Pancreas (tissue), 10 donors: ENCODE results near the gene CDC37L1. TPM values are rescaled to one million over a fixed set of nuclear protein-coding genes. Genes with fewer than 3 reads are reported as not detected.

Experiments used
- ATAC-seq, 4 donors: fragments of 200-7000 bp; cut with Tn5 transposase; one replicate each; pipeline versions ENCODE4 v1.8.0 to v1.9.1; 2020; ENCODE audit warnings: mild to moderate bottlenecking in 4 of 4, moderate library complexity in 4 of 4
- DNase-seq, 6 donors: peaks; one replicate each; pipeline ENCODE4 v3.0.0-alpha.2; 2020
- FAIRE-seq: peaks from 2 replicates; lab custom pipeline; 2012; peaks lifted over from hg19 to GRCh38; lab: Jason Lieb, UNC
- H3K27ac ChIP-seq, 4 donors: fragments of 200-600 bp; sonication (generic); 1 replicate in 3 of 4; 2 replicates in 1 of 4; pipeline versions ENCODE4 v1.5.0 to v1.8.0; 2020
- H3K27me3 ChIP-seq, 4 donors: fragments of 200-600 bp; one replicate each; pipeline ENCODE4 v1.8.0; 2021
- H3K36me3 ChIP-seq, 3 donors: fragments of 200-600 bp; sonication (generic) in 1 of 3; one replicate each; pipeline versions ENCODE4 v1.5.0 to v1.8.0; 2020 to 2021
- H3K4me1 ChIP-seq, 3 donors: fragments of 200-600 bp; one replicate each; pipeline ENCODE4 v1.8.0; 2021
- H3K4me3 ChIP-seq, 4 donors: fragments of 200-600 bp; sonication (generic) in 2 of 4; one replicate each; pipeline versions ENCODE4 v1.5.0 to v1.8.0; 2020 to 2021
- H3K9me3 ChIP-seq, 4 donors: fragments of 200-600 bp; one replicate each; pipeline ENCODE4 v1.8.0; 2021
- CTCF ChIP-seq, 4 donors: fragments of 200-600 bp; sonication (generic) in 3 of 4; IDR thresholded peaks; one replicate each; pipeline versions ENCODE4 v1.5.0 to v1.8.0; 2021; ENCODE audit warnings: antibody characterized with exemption in 4 of 4
- WGBS, 2 donors: extraction: QIAGEN DNeasy Blood & Tissue Kit; methylation state at CpG; one replicate each; pipeline ENCODE4 v1.1.7; 2013; 5-methylcytosine and 5-hydroxymethylcytosine counted together
- intact Hi-C, 3 donors: fragments of 100-400 bp; cut with DNase I; formaldehyde crosslinking; loops; one replicate each; pipeline versions ENCODE4 v1.11.1 to v1.14.2; 2022
- polyA plus RNA-seq, 2 donors: library from polyadenylated mRNA; stranded (reverse); fragments of 200-250 nt; gene quantifications; one replicate each; pipeline ENCODE4 v1.2.3, GENCODE V29; 2013
- total RNA-seq, 6 donors: library from RNA; stranded (reverse); fragmentation: NEBNext Ultra II Directional in 4 of 6; extraction: Animal tissue kit (Norgen Biotek cat#: 25700) in 4 of 6; gene quantifications; one replicate each; pipeline versions ENCODE4 v1.2.1 to v1.2.4, GENCODE V29; 2021 to 2023
- donor health status: healthy with polysubstance abuse.
- donor health status: DM: no; HTN: no; CAD: no; lungs with moderate emphysema.
- donor health status: DM: no; HTN: no; CAD: no.
- donor health status: control.
- donor health status: control.
- donor health status: Bipolar disorder and iron deficiency.
- donor health status: DM: yes; HTN: yes; CAD: no.
- donor health status: DM: no; HTN: no; CAD: no.
- donor health status: DM: no; HTN: no; CAD: no.
- donor health status: DM: yes; HTN: yes; CAD: no.

Gene CDC37L1
- total and polyA plus RNA-seq, 8 donors: 5.4 to 13.4 (median 11.0) TPM

DNA sequence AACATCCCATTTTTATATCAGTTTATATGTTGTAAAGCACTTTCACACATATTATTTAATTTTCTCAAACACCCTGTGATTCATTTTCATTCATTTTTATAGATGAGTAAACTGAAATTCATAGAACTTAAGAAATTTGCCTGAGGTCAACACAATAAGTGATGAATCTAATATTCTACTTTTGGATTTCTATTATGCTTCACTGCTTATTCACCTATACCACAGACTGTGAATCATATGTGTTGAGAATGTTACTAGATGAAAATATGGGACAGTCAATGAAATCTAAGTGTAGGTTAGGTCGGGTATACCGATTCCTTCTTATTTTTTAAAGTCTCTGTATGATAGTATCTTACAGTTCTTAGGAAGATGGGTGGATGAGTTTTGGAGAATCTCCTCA lies 24.8 kb downstream of the CDC37L1 start:
- 90 to 98% methylated on average over 2 of the region's 2 CpGs for WGBS, 2 donors
- peak; percentile 41 for FAIRE-seq
- peaks cover 0 to 8% (median 6%) of the 10 kb centered on the region in 3 donors for H3K36me3 ChIP-seq

DNA sequence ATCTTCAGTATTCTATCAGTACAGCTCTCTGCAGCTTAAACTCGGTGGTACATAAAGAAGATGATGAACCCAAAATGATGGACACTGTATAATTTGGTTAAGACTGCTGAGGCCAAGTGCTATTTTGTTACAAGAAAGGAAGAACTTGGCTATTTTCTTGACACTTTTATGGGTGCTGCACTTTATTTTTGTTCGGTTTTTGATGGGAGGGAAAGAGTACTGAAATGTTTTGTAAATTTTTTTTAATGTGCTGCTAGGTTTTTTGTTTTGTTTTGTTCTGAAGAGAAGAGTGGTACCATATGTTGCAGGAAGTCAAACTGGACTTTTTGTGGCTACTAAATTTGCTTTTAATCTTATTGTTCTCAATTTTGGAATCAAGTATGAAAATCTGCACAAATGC lies 26.7 kb downstream of the CDC37L1 start:
- H3K27ac ChIP-seq: no peak overlapping the region
- ATAC-seq (no peak), DNase-seq (no peak), FAIRE-seq (no peak)
- 70 to 94% methylated on average over 2 of the region's 2 CpGs for WGBS, 2 donors
- no peak overlapping the region for H3K4me3 ChIP-seq
- no peak for TF ChIP-seq CTCF (IDR thresholded peaks at IDR 0.05)
- intact Hi-C loops: no loop called here
- H3K9me3 ChIP-seq: no peaks in the 10 kb centered on the region
- no peaks in the 10 kb centered on the region for H3K27me3 ChIP-seq
- peaks cover 0 to 13% (median 6%) of the 10 kb centered on the region in 3 donors for H3K36me3 ChIP-seq
- peaks cover 0 to 8% (median 7%) of the 10 kb centered on the region in 3 donors for H3K4me1 ChIP-seq

More for the DNA sequence above, 24.8 kb downstream of the CDC37L1 start:
- H3K9me3 ChIP-seq: no peaks in the 10 kb centered on the region
- H3K27me3 ChIP-seq: no peaks in the 10 kb centered on the region
- H3K4me3 ChIP-seq: no peak overlapping the region
- H3K27ac ChIP-seq: no peak overlapping the region
- peaks cover 12 to 27% (median 14%) of the 10 kb centered on the region in 3 donors for H3K4me1 ChIP-seq
- no peak for ATAC-seq
- intact Hi-C loops: no loop called here
- no peak for TF ChIP-seq CTCF (IDR thresholded peaks at IDR 0.05)
- no peak for DNase-seq

DNA sequence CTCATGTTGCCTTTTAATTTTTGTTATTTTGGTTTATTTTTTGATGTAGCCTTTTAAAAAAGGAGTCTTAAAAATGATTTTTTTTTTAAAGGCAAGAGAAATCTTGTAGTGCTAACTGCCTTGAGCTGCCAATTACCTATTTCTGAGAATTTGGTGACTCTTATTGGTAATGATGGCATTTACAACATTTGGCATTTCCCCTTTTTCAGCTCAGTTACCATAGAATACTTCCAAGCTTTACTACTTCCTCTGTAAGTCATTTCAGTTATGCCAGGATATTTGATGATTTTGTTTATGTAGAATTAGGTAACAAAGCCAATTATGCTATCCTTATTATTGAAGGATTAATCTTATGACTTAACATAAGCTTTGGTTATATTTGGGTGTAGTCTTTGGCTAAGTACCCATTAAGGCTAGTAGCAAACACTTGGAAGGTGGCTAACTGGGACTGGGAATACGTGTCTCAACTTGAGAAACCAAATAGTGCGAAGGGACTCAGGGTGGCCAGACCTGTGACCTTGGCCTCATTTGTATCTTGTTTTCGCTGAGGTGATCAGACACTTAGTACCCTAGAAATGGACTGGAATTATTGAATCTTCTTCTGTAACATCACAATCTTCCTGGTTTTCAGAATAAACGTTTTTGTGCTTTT lies 27.7 kb downstream of the CDC37L1 start:
- peaks cover 0 to 13% (median 3%) of the 10 kb centered on the region in 3 donors for H3K36me3 ChIP-seq

GRCh38 chr9:4709380-4709779 lies 30.0 kb downstream of the CDC37L1 start:
- H3K36me3 ChIP-seq: peaks cover 0 to 4% (median 3%) of the 10 kb centered on the region in 3 donors
- intact Hi-C loops: no loop called here
- FAIRE-seq: no peak
- TF ChIP-seq CTCF (IDR thresholded peaks at IDR 0.05): no peak
- H3K27me3 ChIP-seq: no peaks in the 10 kb centered on the region
- DNase-seq: no peak
- no peak overlapping the region for H3K27ac ChIP-seq
- peaks cover 0 to 4% (median 0%) of the 10 kb centered on the region in 3 donors for H3K4me1 ChIP-seq
- H3K4me3 ChIP-seq: no peak overlapping the region
- H3K9me3 ChIP-seq: no peaks in the 10 kb centered on the region
- ATAC-seq: no peak

More for the DNA sequence above, 27.7 kb downstream of the CDC37L1 start:
- ATAC-seq (no peak), FAIRE-seq (peak; percentile 17), DNase-seq (no peak)
- Histone ChIP-seq H3K4me1 (peaks cover 0 to 4% (median 0%) of the 10 kb centered on the region in 3 donors), H3K9me3 (no peaks in the 10 kb centered on the region), H3K4me3 (no peak overlapping the region), H3K27ac (no peak overlapping the region), H3K27me3 (no peaks in the 10 kb centered on the region)
- WGBS, 2 donors: 48 to 68% methylated on average over 4 of the region's 4 CpGs
- intact Hi-C loops: no loop called here
- TF ChIP-seq CTCF (IDR thresholded peaks at IDR 0.05): no peak

DNA sequence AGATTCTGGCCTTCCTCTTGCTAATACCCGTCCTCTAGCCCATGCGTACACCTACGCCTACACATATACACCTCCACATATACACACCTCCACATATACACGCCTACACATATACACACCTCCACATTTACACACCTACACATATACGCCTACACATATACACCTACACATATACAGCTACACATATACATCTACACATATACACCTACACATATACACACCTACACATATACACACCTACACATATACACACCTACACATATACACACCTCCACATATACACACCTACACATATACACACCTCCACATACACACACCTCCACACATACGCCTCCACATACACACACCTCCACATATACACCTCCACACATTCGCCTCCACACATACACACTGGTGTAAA lies 34.5 kb downstream of the CDC37L1 start:
- DNase-seq (no peak), FAIRE-seq (peak; percentile 43), ATAC-seq (peak in 1 of 4 donors; percentile 34)
- TF ChIP-seq CTCF (IDR thresholded peaks at IDR 0.05): no peak
- Histone ChIP-seq H3K27ac (no peak overlapping the region), H3K27me3 (no peaks in the 10 kb centered on the region), H3K4me1 (no peaks in the 10 kb centered on the region), H3K4me3 (no peak overlapping the region), H3K9me3 (no peaks in the 10 kb centered on the region), H3K36me3 (peaks cover 0 to 40% (median 13%) of the 10 kb centered on the region in 3 donors)
- 60 to 74% methylated on average over 7 of the region's 7 CpGs for WGBS, 2 donors
- intact Hi-C loops: no loop called here
